ENCODE data around the gene RPRD1B. TPM values are rescaled to one million over a fixed set of nuclear protein-coding genes. Genes with fewer than 3 reads are reported as not detected.

The RPRD1B gene
- total RNA-seq, 1 donor: 14.5 TPM

- DNase-seq (ENCODE audit: low read depth in 2 of 3, low spot score in 2 of 3): no peak
Observed at GRCh38 chr20:38132910-38133501, 99.5 kb downstream of the RPRD1B start.

GRCh38 chr20:38133680-38134426, 100.3 kb downstream of the RPRD1B start:
- DNase-seq (ENCODE audit: low read depth in 2 of 3, low spot score in 2 of 3): no peak

GRCh38 chr20:38134427-38135270, 101.1 kb downstream of the RPRD1B start:
- peak in 2 of 3 donors; percentile 37 to 57 for DNase-seq (ENCODE audit: low read depth in 2 of 3, low spot score in 2 of 3)

GRCh38 chr20:38135271-38135650, 101.7 kb downstream of the RPRD1B start:
- peak in 1 of 3 donors; percentile 12 for DNase-seq (ENCODE audit: low read depth in 2 of 3, low spot score in 2 of 3)

GRCh38 chr20:38135651-38136420, 102.3 kb downstream of the RPRD1B start:
- no peak for DNase-seq (ENCODE audit: low read depth in 2 of 3, low spot score in 2 of 3)

- DNase-seq (ENCODE audit: low read depth in 2 of 3, low spot score in 2 of 3): no peak
Observed at GRCh38 chr20:38136421-38137245, 103.1 kb downstream of the RPRD1B start.

- no peak for DNase-seq (ENCODE audit: low read depth in 2 of 3, low spot score in 2 of 3)
Observed at GRCh38 chr20:38137441-38138037, 104.0 kb downstream of the RPRD1B start.

GRCh38 chr20:38138086-38138778, 104.7 kb downstream of the RPRD1B start:
- no peak for DNase-seq (ENCODE audit: low read depth in 2 of 3, low spot score in 2 of 3)

- no peak for DNase-seq (ENCODE audit: low read depth in 2 of 3, low spot score in 2 of 3)
Observed at GRCh38 chr20:38139156-38139912, 105.8 kb downstream of the RPRD1B start.

- DNase-seq (ENCODE audit: low read depth in 2 of 3, low spot score in 2 of 3): no peak
Observed at GRCh38 chr20:38139977-38140753, 106.6 kb downstream of the RPRD1B start.

- DNase-seq (ENCODE audit: low read depth in 2 of 3, low spot score in 2 of 3): no peak
Observed at GRCh38 chr20:38141204-38141888, 107.8 kb downstream of the RPRD1B start.

Small RNA genes within 50 kb of the gene (small RNA-seq; reads per million reads assigned to genes)
- not detected for gene RN7SL237P

Other genes starting within 250 kb of the RPRD1B start
- gene VSTM2L, start 130.6 kb upstream of the RPRD1B start, total RNA-seq: not detected
- gene TTI1, start 290 bp upstream of the RPRD1B start, total RNA-seq: 14.8 TPM
- 1.9 TPM for gene TGM2, start 131.5 kb downstream of the RPRD1B start, total RNA-seq
- not detected for gene KIAA1755, start 227.0 kb downstream of the RPRD1B start, total RNA-seq

Measured in hematopoietic multipotent progenitor cell (in vitro differentiated cells).